Neuron (in vitro differentiated cells): Measurements from ENCODE around the gene IFI44.

Source experiments
- H2AFZ ChIP-seq: one replicate; pipeline ENCODE4 v1.6.1; 2013; ENCODE audit warnings: low read depth, mild to moderate bottlenecking, inconsistent platforms, low read length, moderate library complexity
- H3K27me3 ChIP-seq: one replicate; pipeline ENCODE4 v1.6.1; 2013; ENCODE audit warnings: low read length; ENCODE audit not compliant: insufficient read depth
- H3K36me3 ChIP-seq: one replicate; pipeline ENCODE4 v1.6.1; 2013; ENCODE audit warnings: low read length; ENCODE audit not compliant: insufficient read depth
- H3K4me1 ChIP-seq: one replicate; pipeline ENCODE4 v1.6.1; 2013; ENCODE audit warnings: low read length; ENCODE audit not compliant: insufficient read depth
- H3K4me3 ChIP-seq: 2 replicates; pipeline ENCODE4 v1.5.1; 2013; ENCODE audit warnings: mild to moderate bottlenecking, low read length, moderate library complexity
- H3K9me3 ChIP-seq: one replicate; pipeline ENCODE4 v1.6.1; 2013; ENCODE audit warnings: low read length

IFI44 gene

DNA sequence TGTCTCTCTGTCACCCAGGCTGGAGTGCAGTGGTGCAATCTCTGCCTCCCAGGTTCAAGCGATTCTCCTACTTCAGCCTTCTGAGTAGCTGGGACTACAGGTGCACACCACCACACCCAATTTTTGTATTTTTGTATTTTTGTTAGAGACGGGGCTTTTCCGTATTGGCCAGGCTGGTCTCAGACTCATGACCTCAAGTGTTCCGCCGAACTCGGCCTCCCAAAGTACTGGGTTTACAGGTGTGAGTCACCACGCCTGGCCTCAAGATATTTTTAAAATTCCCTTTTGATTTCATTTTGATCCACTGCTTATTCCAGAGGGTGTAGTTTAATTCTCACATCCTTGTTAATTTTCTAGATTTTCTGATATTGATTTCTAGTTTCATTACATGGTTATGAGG lies 25.6 kb upstream of the IFI44 start:
- peaks cover 3% of the 10 kb centered on the region for H3K4me1 ChIP-seq
- no peak overlapping the region for H2AFZ ChIP-seq
- H3K4me3 ChIP-seq = no peak overlapping the region
- no peaks in the 10 kb centered on the region for H3K27me3 ChIP-seq
- H3K9me3 ChIP-seq = no peaks in the 10 kb centered on the region
- no peaks in the 10 kb centered on the region for H3K36me3 ChIP-seq

- Histone ChIP-seq H3K36me3 (no peaks in the 10 kb centered on the region), H3K27me3 (no peaks in the 10 kb centered on the region), H3K4me1 (no peaks in the 10 kb centered on the region), H2AFZ (no peak overlapping the region), H3K9me3 (no peaks in the 10 kb centered on the region), H3K4me3 (no peak overlapping the region)
These were observed 22.3 kb upstream of the IFI44 start for GRCh38 chr1:78627321-78627720.

DNA sequence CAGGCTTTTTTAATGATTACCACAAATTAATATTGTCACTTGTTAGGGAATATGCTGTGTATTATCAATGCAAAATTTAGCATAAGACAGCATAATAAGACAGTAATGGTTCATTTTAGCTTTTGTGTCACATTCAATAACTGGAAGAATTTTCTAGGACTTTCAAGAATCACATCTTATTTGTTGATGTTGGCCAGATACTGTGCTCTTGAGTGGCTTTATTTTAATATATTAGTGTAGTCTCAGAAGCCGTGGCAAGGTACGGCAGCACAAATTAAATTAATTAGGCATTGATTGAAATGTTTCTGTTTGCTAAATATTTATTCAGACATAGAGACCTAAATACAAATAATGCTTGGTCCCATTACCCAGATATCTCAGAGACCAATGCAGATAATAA lies 19.0 kb upstream of the IFI44 start:
- Histone ChIP-seq H3K27me3 (no peaks in the 10 kb centered on the region), H3K36me3 (no peaks in the 10 kb centered on the region), H2AFZ (no peak overlapping the region), H3K4me1 (no peaks in the 10 kb centered on the region), H3K4me3 (no peak overlapping the region), H3K9me3 (no peaks in the 10 kb centered on the region)

GRCh38 chr1:78633209-78633608 lies 16.4 kb upstream of the IFI44 start:
- no peak overlapping the region for H2AFZ ChIP-seq
- H3K4me3 ChIP-seq = no peak overlapping the region
- H3K9me3 ChIP-seq = no peaks in the 10 kb centered on the region
- no peaks in the 10 kb centered on the region for H3K36me3 ChIP-seq
- no peaks in the 10 kb centered on the region for H3K4me1 ChIP-seq
- no peaks in the 10 kb centered on the region for H3K27me3 ChIP-seq

- Histone ChIP-seq H3K9me3 (no peaks in the 10 kb centered on the region), H3K4me3 (no peak overlapping the region), H3K36me3 (no peaks in the 10 kb centered on the region), H3K27me3 (no peaks in the 10 kb centered on the region), H3K4me1 (no peaks in the 10 kb centered on the region), H2AFZ (no peak overlapping the region)
These were observed 9.2 kb upstream of the IFI44 start for GRCh38 chr1:78640462-78640861.

GRCh38 chr1:78641558-78641957 lies 8.1 kb upstream of the IFI44 start:
- no peak overlapping the region for H2AFZ ChIP-seq
- no peak overlapping the region for H3K4me3 ChIP-seq

DNA sequence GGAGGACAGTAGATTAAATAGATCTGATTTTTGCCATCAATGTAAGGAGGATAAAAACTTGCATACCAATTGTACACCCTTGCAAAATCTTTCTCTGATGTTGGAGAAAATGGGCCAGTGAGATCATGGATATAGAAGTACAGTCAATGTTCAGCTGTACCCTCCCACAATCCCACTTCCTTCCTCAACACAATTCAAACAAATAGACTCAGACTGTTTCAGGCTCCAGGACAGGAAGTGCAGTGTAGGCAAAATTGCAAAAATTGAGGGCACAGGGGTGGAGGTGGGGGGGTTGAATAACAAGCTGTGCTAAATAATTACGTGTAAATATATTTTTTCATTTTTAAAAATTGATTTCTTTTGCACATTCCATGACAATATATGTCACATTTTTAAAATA lies 3.9 kb upstream of the IFI44 start:
- Histone ChIP-seq H3K27me3 (no peaks in the 10 kb centered on the region), H3K4me3 (no peak overlapping the region), H3K36me3 (no peaks in the 10 kb centered on the region), H2AFZ (no peak overlapping the region), H3K9me3 (no peaks in the 10 kb centered on the region), H3K4me1 (no peaks in the 10 kb centered on the region)

More at GRCh38 chr1:78641558-78641957, 8.1 kb upstream of the IFI44 start:
- Histone ChIP-seq H3K9me3 (no peaks in the 10 kb centered on the region), H3K36me3 (no peaks in the 10 kb centered on the region), H3K4me1 (no peaks in the 10 kb centered on the region), H3K27me3 (no peaks in the 10 kb centered on the region)

- Histone ChIP-seq H3K27me3 (no peaks in the 10 kb centered on the region), H3K36me3 (no peaks in the 10 kb centered on the region), H3K4me3 (no peak overlapping the region), H3K4me1 (no peaks in the 10 kb centered on the region), H3K9me3 (no peaks in the 10 kb centered on the region), H2AFZ (no peak overlapping the region)
These were observed 2.4 kb upstream of the IFI44 start for GRCh38 chr1:78647238-78647637.

DNA sequence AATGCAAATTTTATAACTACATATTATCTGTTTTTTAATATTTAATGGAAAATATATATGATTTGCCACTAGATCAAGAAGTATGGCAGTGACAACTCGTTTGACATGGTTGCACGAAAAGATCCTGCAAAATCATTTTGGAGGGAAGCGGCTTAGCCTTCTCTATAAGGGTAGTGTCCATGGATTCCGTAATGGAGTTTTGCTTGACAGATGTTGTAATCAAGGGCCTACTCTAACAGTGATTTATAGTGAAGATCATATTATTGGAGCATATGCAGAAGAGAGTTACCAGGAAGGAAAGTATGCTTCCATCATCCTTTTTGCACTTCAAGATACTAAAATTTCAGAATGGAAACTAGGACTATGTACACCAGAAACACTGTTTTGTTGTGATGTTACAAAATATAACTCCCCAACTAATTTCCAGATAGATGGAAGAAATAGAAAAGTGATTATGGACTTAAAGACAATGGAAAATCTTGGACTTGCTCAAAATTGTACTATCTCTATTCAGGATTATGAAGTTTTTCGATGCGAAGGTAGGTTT lies 556 bp downstream of the IFI44 start:
- H3K9me3 ChIP-seq = no peaks in the 10 kb centered on the region
- no peaks in the 10 kb centered on the region for H3K36me3 ChIP-seq
- no peak overlapping the region for H2AFZ ChIP-seq
- H3K27me3 ChIP-seq = no peaks in the 10 kb centered on the region
- no peak overlapping the region for H3K4me3 ChIP-seq
- H3K4me1 ChIP-seq = no peaks in the 10 kb centered on the region

DNA sequence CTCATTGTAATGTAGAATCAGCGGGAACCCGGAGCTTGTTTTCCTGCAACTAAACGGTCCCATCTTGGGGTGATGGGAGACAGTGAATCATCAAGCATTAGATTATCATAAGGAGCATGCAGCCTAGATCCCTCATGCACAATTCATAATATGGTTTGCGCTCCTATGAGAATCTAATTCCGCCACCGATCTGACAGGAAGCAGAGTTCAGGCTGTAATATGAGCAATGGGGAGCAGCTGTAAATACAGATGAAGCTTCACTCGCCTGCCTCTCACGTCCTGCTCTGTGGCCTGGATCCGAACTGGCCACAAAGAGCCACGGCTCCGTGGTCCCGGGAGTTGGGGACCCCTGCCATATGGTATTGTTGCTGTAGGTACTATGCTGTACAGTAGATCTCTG lies 1.6 kb downstream of the IFI44 start:
- Histone ChIP-seq H3K4me1 (no peaks in the 10 kb centered on the region), H3K9me3 (no peaks in the 10 kb centered on the region), H3K27me3 (no peaks in the 10 kb centered on the region), H3K4me3 (no peak overlapping the region), H3K36me3 (no peaks in the 10 kb centered on the region), H2AFZ (no peak overlapping the region)

- no peaks in the 10 kb centered on the region for H3K27me3 ChIP-seq
- H2AFZ ChIP-seq = no peak overlapping the region
- no peaks in the 10 kb centered on the region for H3K36me3 ChIP-seq
- no peaks in the 10 kb centered on the region for H3K9me3 ChIP-seq
- no peak overlapping the region for H3K4me3 ChIP-seq
- H3K4me1 ChIP-seq = no peaks in the 10 kb centered on the region
These were observed 2.5 kb downstream of the IFI44 start for GRCh38 chr1:78652019-78652560.

DNA sequence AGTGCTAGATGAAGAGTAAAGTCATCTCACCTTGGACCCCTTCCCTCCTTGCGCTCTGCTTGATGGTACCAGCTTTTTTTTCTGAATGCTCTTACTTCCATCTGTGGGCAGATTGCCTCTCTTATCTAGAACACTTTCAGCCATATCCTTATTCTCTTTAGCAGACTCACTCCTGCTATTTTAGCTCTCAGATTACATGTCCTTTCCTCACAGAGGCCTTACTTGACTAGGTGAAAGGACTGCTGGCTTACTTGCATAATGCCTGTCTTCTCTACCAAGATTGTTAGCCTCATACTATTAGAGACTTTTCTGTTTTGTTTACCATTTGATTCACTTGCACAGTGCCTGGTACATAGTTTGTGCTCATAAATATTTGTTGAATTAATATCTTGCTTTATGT lies 9.3 kb downstream of the IFI44 start:
- no peaks in the 10 kb centered on the region for H3K36me3 ChIP-seq
- no peaks in the 10 kb centered on the region for H3K27me3 ChIP-seq
- H3K9me3 ChIP-seq = no peaks in the 10 kb centered on the region
- H2AFZ ChIP-seq = no peak overlapping the region
- no peak overlapping the region for H3K4me3 ChIP-seq
- H3K4me1 ChIP-seq = no peaks in the 10 kb centered on the region

GRCh38 chr1:78663923-78664322 lies 14.3 kb downstream of the IFI44 start:
- no peaks in the 10 kb centered on the region for H3K9me3 ChIP-seq
- no peak overlapping the region for H2AFZ ChIP-seq
- no peak overlapping the region for H3K4me3 ChIP-seq
- no peaks in the 10 kb centered on the region for H3K4me1 ChIP-seq
- H3K27me3 ChIP-seq = no peaks in the 10 kb centered on the region
- H3K36me3 ChIP-seq = no peaks in the 10 kb centered on the region

DNA sequence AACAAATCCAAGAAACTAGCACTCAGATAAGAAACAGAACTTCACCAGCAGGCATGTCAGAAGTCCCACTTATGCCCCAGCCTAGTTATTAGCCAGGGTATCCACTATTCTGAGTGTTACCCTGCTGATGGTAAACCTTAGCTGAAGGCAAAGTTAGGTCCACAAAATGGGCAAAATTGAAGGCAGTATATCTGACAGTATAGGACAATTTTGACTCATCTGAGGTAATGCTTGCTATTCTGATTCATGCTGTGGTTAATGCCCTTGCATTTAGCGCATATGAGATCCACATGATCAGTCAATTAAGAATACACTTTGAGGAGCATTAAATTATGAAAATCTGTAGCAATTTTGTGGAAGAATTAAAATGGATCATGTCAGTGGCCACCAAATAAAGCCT lies 15.1 kb downstream of the IFI44 start:
- no peak overlapping the region for H3K4me3 ChIP-seq
- no peak overlapping the region for H2AFZ ChIP-seq
- no peaks in the 10 kb centered on the region for H3K9me3 ChIP-seq
- no peaks in the 10 kb centered on the region for H3K27me3 ChIP-seq
- no peaks in the 10 kb centered on the region for H3K4me1 ChIP-seq
- H3K36me3 ChIP-seq = no peaks in the 10 kb centered on the region
